GM12878 (cell line): Measurements from ENCODE around the gene MPZL1. TPM values are rescaled to one million over a fixed set of nuclear protein-coding genes. Genes with fewer than 3 reads are reported as not detected.

ENCODE experiments used
- ATAC-seq: fragments of 200-7000 bp; cut with Tn5 transposase; 3 replicates; pipeline ENCODE4 v1.9.1; 2020; ENCODE audit warnings: mild to moderate bottlenecking, moderate library complexity
- BruUV-seq: library from RNA; stranded (reverse); fragments of 400-500 nt; replicated peaks from 2 replicates; lab custom pipeline; 2021; lab: Mats Ljungman, UMichigan
- CTCF ChIA-PET: fragments of 300-600 bp; sonication (Branson Sonifier 250); formaldehyde crosslinking; extraction: SDS; loops from one replicate; lab custom pipeline; 2021; ENCODE audit warnings: inconsistent platforms; lab: Yijun Ruan, JAX
- POLR2A ChIA-PET: fragments of 350-600 bp; formaldehyde crosslinking; extraction: SDS; loops from one replicate; lab custom pipeline; 2021; ENCODE audit warnings: inconsistent platforms; lab: Charles Lee
- RAD21 ChIA-PET: fragments of 300-600 bp; sonication (Branson Sonifier 250); formaldehyde crosslinking; loops from one replicate; lab custom pipeline; 2023; ENCODE audit warnings: antibody characterized with exemption; ENCODE audit not compliant: unreplicated experiment; lab: Charles Lee
- SMC1A ChIA-PET: fragments of 300-600 bp; sonication (Branson Sonifier 250); formaldehyde crosslinking; loops from one replicate; lab custom pipeline; 2023; ENCODE audit not compliant: unreplicated experiment, uncharacterized antibody; lab: Charles Lee
- DNase-seq: peaks from one replicate; pipeline ENCODE4 v3.0.0-alpha.2; 2011; ENCODE audit warnings: low read depth, low spot score
- FAIRE-seq: peaks from 3 replicates; lab custom pipeline; 2011; peaks lifted over from hg19 to GRCh38; lab: Jason Lieb, UNC
- H2AFZ ChIP-seq: 2 replicates; pipeline ENCODE4 v1.6.0; 2011; ENCODE audit warnings: low read depth, low read length, control low read depth; ENCODE audit not compliant: control insufficient read depth
- H3K27ac ChIP-seq: 2 replicates; pipeline ENCODE4 v1.5.1; 2011; ENCODE audit warnings: control low read depth; ENCODE audit not compliant: control insufficient read depth, insufficient read depth
- H3K27me3 ChIP-seq, 2 experiments: replicated peaks in 1 of 2; 2 replicates each; pipeline versions ENCODE4 v1.6.0 to v1.6.1; 2011; ENCODE audit warnings: low read length in 1 of 2; ENCODE audit not compliant: control insufficient read depth in 2 of 2, insufficient read depth in 2 of 2
- H3K36me3 ChIP-seq, 2 experiments: 2 replicates each; pipeline ENCODE4 v1.5.1; 2011; ENCODE audit warnings: low read length in 1 of 2; ENCODE audit not compliant: control insufficient read depth in 2 of 2, insufficient read depth in 2 of 2
- H3K4me1 ChIP-seq: 2 replicates; pipeline ENCODE4 v1.6.1; 2011; ENCODE audit warnings: mild to moderate bottlenecking, low read length, moderate library complexity, mixed read lengths; ENCODE audit not compliant: control insufficient read depth, insufficient read depth
- H3K4me2 ChIP-seq: 2 replicates; pipeline ENCODE4 v1.6.0; 2011; ENCODE audit warnings: control low read depth; ENCODE audit not compliant: control insufficient read depth, insufficient read depth
- H3K4me3 ChIP-seq: fragments of 200-600 bp; sonication (generic); 2 replicates; pipeline ENCODE4 v1.5.1; 2016
- H3K79me2 ChIP-seq: 2 replicates; pipeline ENCODE4 v1.6.0; 2011; ENCODE audit warnings: low read length; ENCODE audit not compliant: control insufficient read depth, insufficient read depth
- H3K9ac ChIP-seq: 2 replicates; pipeline ENCODE4 v1.8.0; 2011; ENCODE audit warnings: low read length, control low read depth, mixed read lengths; ENCODE audit not compliant: control insufficient read depth, insufficient read depth
- H3K9me3 ChIP-seq: replicated peaks from 3 replicates; pipeline ENCODE4 v1.5.1; 2011; ENCODE audit warnings: mild to moderate bottlenecking, low read length; ENCODE audit not compliant: control insufficient read depth, insufficient read depth
- H4K20me1 ChIP-seq: 2 replicates; pipeline ENCODE4 v1.6.0; 2011; ENCODE audit not compliant: control insufficient read depth, insufficient read depth
- MAX ChIP-seq: IDR thresholded peaks from 2 replicates; pipeline ENCODE4 v1.6.1; 2012; ENCODE audit warnings: low read depth, low read length, improper control_type of control experiment
- MYB ChIP-seq: fragments of 150-350 bp; IDR thresholded peaks from 2 replicates; pipeline ENCODE4 v1.6.1; 2014; ENCODE audit warnings: mild to moderate bottlenecking, low read depth, low read length, borderline replicate concordance
- PRDM15 ChIP-seq: fragments of 450-650 bp; formaldehyde crosslinking; IDR thresholded peaks from 2 replicates; pipeline ENCODE4 v1.4.0; 2020; ENCODE audit warnings: mild to moderate bottlenecking, moderate library complexity
- RFX5 ChIP-seq: IDR thresholded peaks from 2 replicates; pipeline ENCODE4 v1.6.1; 2011; ENCODE audit warnings: low read depth, low read length, improper control_type of control experiment
- in situ Hi-C: fragments of 300-500 bp; cut with MboI; formaldehyde crosslinking; loops from 9 replicates; pipeline ENCODE4 v1.14.3; 2018; ENCODE audit warnings: mixed read lengths
- intact Hi-C: fragments of 100-400 bp; cut with micrococcal nuclease; formaldehyde crosslinking; loops from one replicate; pipeline ENCODE4 v1.14.2; 2022; ENCODE audit not compliant: unreplicated experiment
- polyA plus RNA-seq, 11 experiments: library from polyadenylated mRNA; depleted of rRNA in 4 of 11; unstranded in 6 of 11; stranded (reverse) in 5 of 11; fragments of >200 nt; fragmentation: Nextera tagmentation in 4 of 11; fragmentation: Illumina TruSeq in 1 of 11; extraction: Ambion mirVana in 4 of 11; extraction: Trizol in 1 of 11; gene quantifications; 1 replicate in 1 of 11; 2 replicates in 10 of 11; pipeline versions ENCODE4 v1.2.1 to v1.2.3, GENCODE V29; 2011 to 2016; ENCODE audit warnings: inconsistent platforms in 2 of 11, missing spikeins in 2 of 11, low read depth in 1 of 11
- total RNA-seq, 4 experiments: library from RNA; depleted of rRNA in 3 of 4; stranded (reverse); fragments of >200 nt in 3 of 4; fragmentation: Illumina TruSeq in 1 of 4; extraction: Trizol in 1 of 4; gene quantifications; 2 replicates each; pipeline versions ENCODE4 v1.2.1 to v1.2.3, GENCODE V29; 2013 to 2021

The MPZL1 gene
- total and polyA plus RNA-seq, 10 of the 15 experiments (the other 5 are each of a cell fraction or from before 2014, with no cell fraction given): 9.8 to 60.9 (median 45.9) TPM

GRCh38 chr1:167808690-167809089 lies 86.9 kb downstream of the MPZL1 start (continued):
- no peak for TF ChIP-seq MYB

GRCh38 chr1:167812972-167813371 lies 91.2 kb downstream of the MPZL1 start:
- intact Hi-C loops: no loop called here
- no peaks in the 10 kb centered on the region for H3K79me2 ChIP-seq
- ChIA-PET POLR2A (interaction anchor here (0.6 kb wide), 1 partner anchor 17 kb away, joined by 7 read pairs; no protein-coding TSS in a partner anchor), SMC1A (no interaction called here), CTCF (interaction anchor here (0.7 kb wide), 1 partner anchor 8 kb away, joined by 3 read pairs; no protein-coding TSS in a partner anchor), RAD21 (no interaction called here)
- peaks cover 5% of the 10 kb centered on the region; the same call in 2 of the 3 replicates for H3K9me3 ChIP-seq
- no TSS peak for BruUV-seq
- TF ChIP-seq PRDM15 (CRISPR knock-in tag) (no peak), RFX5 (no peak), MAX (no peak)
- H4K20me1 ChIP-seq: no peaks in the 10 kb centered on the region
- H3K27me3 ChIP-seq: no peaks in the 10 kb centered on the region
- H3K36me3 ChIP-seq: no peaks in the 10 kb centered on the region
- ATAC-seq (no peak), FAIRE-seq (no peak), DNase-seq (no peak)
- no peaks in the 10 kb centered on the region for H3K4me1 ChIP-seq
- in situ Hi-C loops: no loop called here
- H3K27ac ChIP-seq: no peak overlapping the region
- no peak overlapping the region for H3K9ac ChIP-seq
- H2AFZ ChIP-seq: no peak overlapping the region
- no peak overlapping the region for H3K4me3 ChIP-seq
- no peak overlapping the region for H3K4me2 ChIP-seq
